A673 (cell line): ENCODE data around the gene CEACAM16. TPM values are rescaled to one million over a fixed set of nuclear protein-coding genes. Genes with fewer than 3 reads are reported as not detected.
A peak's percentile ranks its signal among the peaks of the same experiment; 100 is the strongest.

Experiments
- BruUV-seq: library from RNA; stranded (reverse); fragments of 400-500 nt; replicated peaks from 2 replicates; lab custom pipeline; 2021; lab: Mats Ljungman, UMichigan
- CTCF ChIA-PET: fragments of 300-600 bp; sonication (Branson Sonifier 250); formaldehyde crosslinking; loops from one replicate; lab custom pipeline; 2022; ENCODE audit warnings: antibody characterized with exemption; lab: Charles Lee
- POLR2A ChIA-PET: fragments of 300-600 bp; sonication (Branson Sonifier 250); formaldehyde crosslinking; loops from one replicate; lab custom pipeline; 2022; ENCODE audit warnings: antibody characterized with exemption; ENCODE audit not compliant: low non-redundant PET; lab: Charles Lee
- DNase-seq: peaks from one replicate; pipeline ENCODE4 v3.0.0-alpha.2; 2015; ENCODE audit warnings: low spot score
- H3K27ac ChIP-seq: fragments of 200-600 bp; sonication (generic); 2 replicates; pipeline ENCODE4 v1.5.1; 2016; ENCODE audit warnings: mixed run types, low read depth, mild to moderate bottlenecking, mixed read lengths, antibody characterized with exemption, low read length; ENCODE audit not compliant: poor library complexity, severe bottlenecking
- H3K27me3 ChIP-seq: fragments of 200-600 bp; sonication (generic); replicated peaks from 2 replicates; pipeline ENCODE4 v1.6.1; 2017; ENCODE audit warnings: mixed run types, low read depth, mild to moderate bottlenecking, mixed read lengths, antibody characterized with exemption, low read length; ENCODE audit not compliant: insufficient read depth, poor library complexity
- H3K36me3 ChIP-seq: fragments of 200-600 bp; sonication (generic); 2 replicates; pipeline ENCODE4 v1.6.1; 2016; ENCODE audit warnings: mixed run types, mild to moderate bottlenecking, mixed read lengths, antibody characterized with exemption, low read length; ENCODE audit not compliant: insufficient read depth, poor library complexity, severe bottlenecking
- H3K4me1 ChIP-seq: fragments of 200-600 bp; sonication (generic); 2 replicates; pipeline ENCODE4 v1.6.1; 2017; ENCODE audit warnings: mixed run types, mild to moderate bottlenecking, mixed read lengths, antibody characterized with exemption, low read length; ENCODE audit not compliant: insufficient read depth, poor library complexity, severe bottlenecking
- H3K4me3 ChIP-seq: fragments of 200-600 bp; sonication (generic); 2 replicates; pipeline ENCODE4 v1.5.1; 2016; ENCODE audit warnings: low read depth, mixed run types, mild to moderate bottlenecking, mixed read lengths, low read length; ENCODE audit not compliant: poor library complexity, severe bottlenecking
- H3K9me3 ChIP-seq: fragments of 200-600 bp; sonication (generic); 2 replicates; pipeline ENCODE4 v1.6.1; 2016; ENCODE audit warnings: mixed run types, low read depth, mild to moderate bottlenecking, mixed read lengths, antibody characterized with exemption, low read length; ENCODE audit not compliant: poor library complexity, severe bottlenecking
- CTCF ChIP-seq: fragments of 300-800, 200-600 bp; sonication (generic); conservative IDR thresholded peaks from 2 replicates; pipeline ENCODE4 v1.5.1; 2017; ENCODE audit warnings: low read depth, mild to moderate bottlenecking, antibody characterized with exemption, low read length, moderate library complexity, mixed read lengths
- EZH2 ChIP-seq: fragments of 200-600 bp; sonication (generic); IDR thresholded peaks from 2 replicates; pipeline ENCODE4 v1.6.1; 2017; ENCODE audit warnings: borderline replicate concordance, low read depth, mild to moderate bottlenecking, mixed read lengths, antibody characterized with exemption, low read length; ENCODE audit not compliant: poor library complexity, severe bottlenecking
- intact Hi-C: fragments of 100-400 bp; cut with micrococcal nuclease; formaldehyde crosslinking; loops from one replicate; pipeline ENCODE4 v1.10.0; 2022; ENCODE audit not compliant: unreplicated experiment
- microRNA-seq: library from miRNA; unstranded; fragments of <30 nt; microRNA quantifications from one replicate; pipeline ENCODE4 v1.2.0, GENCODE V29; 2021
- total RNA-seq: library from RNA; stranded (reverse); gene quantifications from 2 replicates; pipeline ENCODE4 v1.2.3, GENCODE V29; 2021

Gene CEACAM16
- total RNA-seq, 1 experiment from 2014 or later = not detected

DNA sequence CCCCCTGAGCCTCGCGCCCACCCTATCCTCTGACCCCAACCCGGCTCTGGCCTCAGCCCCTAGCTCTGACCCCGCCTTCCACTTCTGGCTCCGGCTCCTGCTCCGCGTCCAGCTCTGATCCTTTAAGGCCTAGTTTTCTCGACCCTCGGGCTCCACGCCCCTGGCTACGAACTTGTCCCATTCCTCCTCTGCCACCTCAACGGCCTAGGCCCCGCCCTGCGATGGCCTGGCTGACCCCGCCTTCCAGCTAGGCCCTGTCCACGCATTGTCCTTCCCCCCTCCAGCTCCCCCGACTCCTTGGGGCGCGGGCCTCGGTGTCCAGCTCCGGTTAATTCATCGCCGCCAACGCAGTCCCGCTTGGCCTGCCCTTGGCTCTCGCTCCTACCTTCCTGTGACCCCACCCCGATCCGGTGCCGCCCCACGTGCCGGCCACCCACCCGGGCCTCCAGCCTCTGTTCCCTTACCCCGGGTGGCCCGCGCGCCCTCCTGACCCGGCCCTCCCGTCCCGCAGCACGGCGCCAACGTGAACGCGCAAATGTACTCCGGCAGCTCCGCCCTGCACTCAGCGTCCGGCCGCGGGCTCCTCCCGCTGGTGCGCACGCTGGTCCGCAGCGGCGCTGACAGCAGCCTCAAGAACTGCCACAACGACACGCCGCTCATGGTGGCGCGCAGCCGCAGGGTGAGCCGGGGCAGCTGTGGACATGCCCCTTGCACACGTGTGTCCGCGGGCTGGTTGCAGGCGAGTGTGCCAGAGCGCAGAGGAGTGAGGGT lies 59.0 kb downstream of the CEACAM16 start:
- intact Hi-C loops = no loop called here
- no TSS peak for BruUV-seq
- Histone ChIP-seq H3K27ac (peak overlapping the region; percentile 53), H3K27me3 (no peaks in the 10 kb centered on the region), H3K4me1 (peaks cover 25% of the 10 kb centered on the region), H3K4me3 (peak overlapping the region; percentile 48), H3K36me3 (no peaks in the 10 kb centered on the region), H3K9me3 (no peaks in the 10 kb centered on the region)
- POLR2A ChIA-PET = no interaction called here
- CTCF ChIA-PET = interaction anchor here (0.6 to 1.4 kb wide), 4 partner anchors 13 to 551 kb away, joined by 3 to 7 read pairs (median 6); no protein-coding TSS in a partner anchor
- peak; percentile 57 for DNase-seq
- TF ChIP-seq CTCF (no peak), EZH2 (no peak)

GRCh38 chr19:44758596-44758995 lies 59.6 kb downstream of the CEACAM16 start:
- Histone ChIP-seq H3K27ac (no peak overlapping the region), H3K36me3 (no peaks in the 10 kb centered on the region), H3K4me1 (peaks cover 18% of the 10 kb centered on the region), H3K4me3 (peak overlapping the region; percentile 48), H3K27me3 (no peaks in the 10 kb centered on the region), H3K9me3 (no peaks in the 10 kb centered on the region)
- intact Hi-C loops = no loop called here
- no peak for DNase-seq
- TF ChIP-seq CTCF (no peak), EZH2 (no peak)
- no TSS peak for BruUV-seq
- ChIA-PET CTCF (no interaction called here), POLR2A (no interaction called here)

- H3K36me3 ChIP-seq = no peaks in the 10 kb centered on the region
- no peak for TF ChIP-seq CTCF
- ChIA-PET POLR2A (no interaction called here), CTCF (no interaction called here)
- intact Hi-C loops = no loop called here
- no peaks in the 10 kb centered on the region for H3K9me3 ChIP-seq
- BruUV-seq = no TSS peak
- DNase-seq = no peak
- no peak overlapping the region for H3K4me3 ChIP-seq
- H3K27me3 ChIP-seq = no peaks in the 10 kb centered on the region
- peaks cover 12% of the 10 kb centered on the region for H3K4me1 ChIP-seq
- H3K27ac ChIP-seq = no peak overlapping the region
Measured at GRCh38 chr19:44759083-44759804, 60.3 kb downstream of the CEACAM16 start.

Small RNA genes within 50 kb of the gene (microRNA-seq; reads per million reads assigned to microRNA genes)
- gene MIR4531 (not detected), gene MIR8085 (not detected)

Other genes with a start within 250 kb of the CEACAM16 start
- gene ZNF180, start 198.6 kb upstream of the CEACAM16 start, total RNA-seq = 10.4 and 10.8 TPM in 2 replicates
- 0.15 TPM in 1 of 2 replicates, not detected in the other for gene CEACAM20, start 169.5 kb upstream of the CEACAM16 start, total RNA-seq
- not detected in 2 replicates for gene IGSF23, start 85.6 kb upstream of the CEACAM16 start, total RNA-seq
- gene PVR, start 55.2 kb upstream of the CEACAM16 start, total RNA-seq = 26.8 and 29.5 TPM in 2 replicates
- gene CEACAM19, start 27.7 kb upstream of the CEACAM16 start, total RNA-seq = 2.5 and 2.9 TPM in 2 replicates
- gene BCL3, start 49.6 kb downstream of the CEACAM16 start, total RNA-seq = 6.6 and 9.9 TPM in 2 replicates
- not detected in 2 replicates for gene CBLC, start 78.7 kb downstream of the CEACAM16 start, total RNA-seq
- gene BCAM, start 110.0 kb downstream of the CEACAM16 start, total RNA-seq = 3.4 and 6.6 TPM in 2 replicates
- gene NECTIN2, start 147.1 kb downstream of the CEACAM16 start, total RNA-seq = 76.7 and 83.6 TPM in 2 replicates
- 205 and 234 TPM in 2 replicates for gene TOMM40, start 192.1 kb downstream of the CEACAM16 start, total RNA-seq
- 9.4 and 10.4 TPM in 2 replicates for gene APOE, start 206.6 kb downstream of the CEACAM16 start, total RNA-seq
- 2.3 and 5.5 TPM in 2 replicates for gene APOC1, start 215.5 kb downstream of the CEACAM16 start, total RNA-seq
- gene APOC4, start 243.1 kb downstream of the CEACAM16 start, total RNA-seq = not detected in 2 replicates
- not detected in 2 replicates for gene APOC2, start 246.9 kb downstream of the CEACAM16 start, total RNA-seq